ENCODE measurements around the gene RFNG. TPM values are rescaled to one million over a fixed set of nuclear protein-coding genes. Genes with fewer than 3 reads are reported as not detected.

The RFNG gene
- total and polyA plus RNA-seq, 12 donors, result 13.9 to 30.1 (median 20.3) TPM

GRCh38 chr17:82017612-82018151 is 33.9 kb downstream of the RFNG start:
- H3K27ac ChIP-seq, result no peak overlapping the region
- WGBS, 2 donors, result 78 to 88% methylated on average over 13 of the region's 13 CpGs
- peaks cover 0 to 29% (median 0%) of the 10 kb centered on the region in 9 donors for H3K36me3 ChIP-seq
- no peak for DNase-seq
- no peak for ATAC-seq
- H3K9me3 ChIP-seq, result no peaks in the 10 kb centered on the region
- H3K4me1 ChIP-seq, result peaks cover 17 to 38% (median 25%) of the 10 kb centered on the region in 9 donors
- no peaks in the 10 kb centered on the region for H3K27me3 ChIP-seq
- intact Hi-C loops (cut with DNase I), result loop anchor here in 3 of 10 donors (2.0 to 5.0 kb wide), 3 partner anchors 51 to 60 kb away; partner anchors contain the start of gene NOTUM (in 1 of the 3)
- H3K4me3 ChIP-seq, result no peak overlapping the region
- TF ChIP-seq CTCF (IDR thresholded peaks at IDR 0.05), result no peak

- 81 to 89% methylated on average over 22 to 24 of the region's 24 CpGs for WGBS, 2 donors
- Histone ChIP-seq H3K27ac (no peak overlapping the region), H3K9me3 (no peaks in the 10 kb centered on the region), H3K27me3 (no peaks in the 10 kb centered on the region), H3K4me3 (no peak overlapping the region), H3K36me3 (peaks cover 0 to 35% (median 0%) of the 10 kb centered on the region in 9 donors), H3K4me1 (peaks cover 12 to 38% (median 20%) of the 10 kb centered on the region in 9 donors)
- ATAC-seq (no peak), DNase-seq (no peak)
- no peak for TF ChIP-seq CTCF (IDR thresholded peaks at IDR 0.05)
- intact Hi-C loops (cut with DNase I), result loop anchor here in 3 of 10 donors (2.0 to 5.0 kb wide), 3 partner anchors 50 to 60 kb away; partner anchors contain the start of gene NOTUM (in 1 of the 3)
Observed at GRCh38 chr17:82016875-82017459, 34.6 kb downstream of the RFNG start.

DNA sequence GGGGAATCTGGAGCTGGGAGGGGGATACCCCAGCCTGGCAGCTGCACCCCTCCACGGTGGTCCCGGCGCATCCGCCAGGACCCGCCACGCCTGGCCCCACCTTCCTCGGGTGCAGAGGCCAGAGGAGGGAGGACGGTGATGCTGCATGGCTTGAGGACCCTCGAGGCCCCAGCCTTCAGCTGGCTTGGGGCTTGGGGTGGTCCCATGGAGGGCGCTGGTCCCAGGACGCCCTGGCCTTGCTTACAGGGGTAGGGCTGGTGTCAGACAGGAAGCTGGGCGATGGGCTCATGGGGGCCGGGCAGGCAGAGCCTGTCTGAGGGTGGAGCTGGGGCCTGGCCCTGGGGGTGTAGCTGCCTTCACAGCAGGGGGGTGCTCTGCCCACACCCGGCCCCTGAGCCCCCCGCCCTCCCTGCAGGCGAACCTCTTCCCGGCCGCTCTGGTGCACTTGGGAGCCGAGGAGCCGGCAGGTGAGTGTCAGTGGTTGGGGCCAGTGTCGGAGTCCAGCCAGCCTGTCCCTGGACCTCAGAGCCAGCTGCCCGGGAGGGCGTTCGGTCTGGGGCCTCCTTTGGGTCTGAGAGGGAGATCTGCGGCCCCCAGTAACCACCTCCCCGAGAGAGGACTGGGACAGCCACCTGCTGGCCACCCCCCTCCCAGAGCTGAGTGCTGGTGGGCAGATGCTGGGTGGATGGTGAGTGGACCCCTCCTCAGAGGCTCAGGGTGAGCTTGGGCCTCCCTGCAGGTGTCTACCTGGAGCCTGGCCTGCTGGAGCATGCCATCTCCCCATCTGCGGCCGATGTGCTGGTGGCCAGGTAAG is 35.3 kb downstream of the RFNG start:
- Histone ChIP-seq H3K9me3 (no peaks in the 10 kb centered on the region), H3K36me3 (peaks cover 0 to 42% (median 0%) of the 10 kb centered on the region in 9 donors), H3K27ac (no peak overlapping the region), H3K4me3 (no peak overlapping the region), H3K4me1 (peaks cover 5 to 31% (median 13%) of the 10 kb centered on the region in 9 donors), H3K27me3 (no peaks in the 10 kb centered on the region)
- ATAC-seq (no peak), DNase-seq (no peak)
- intact Hi-C loops (cut with DNase I), result loop anchor here in 3 of 10 donors (2.0 to 5.0 kb wide), 3 partner anchors 49 to 59 kb away; partner anchors contain the start of gene NOTUM (in 1 of the 3)
- TF ChIP-seq CTCF (IDR thresholded peaks at IDR 0.05), result no peak
- WGBS, 2 donors, result 85 to 91% methylated on average over 28 of the region's 28 CpGs

DNA sequence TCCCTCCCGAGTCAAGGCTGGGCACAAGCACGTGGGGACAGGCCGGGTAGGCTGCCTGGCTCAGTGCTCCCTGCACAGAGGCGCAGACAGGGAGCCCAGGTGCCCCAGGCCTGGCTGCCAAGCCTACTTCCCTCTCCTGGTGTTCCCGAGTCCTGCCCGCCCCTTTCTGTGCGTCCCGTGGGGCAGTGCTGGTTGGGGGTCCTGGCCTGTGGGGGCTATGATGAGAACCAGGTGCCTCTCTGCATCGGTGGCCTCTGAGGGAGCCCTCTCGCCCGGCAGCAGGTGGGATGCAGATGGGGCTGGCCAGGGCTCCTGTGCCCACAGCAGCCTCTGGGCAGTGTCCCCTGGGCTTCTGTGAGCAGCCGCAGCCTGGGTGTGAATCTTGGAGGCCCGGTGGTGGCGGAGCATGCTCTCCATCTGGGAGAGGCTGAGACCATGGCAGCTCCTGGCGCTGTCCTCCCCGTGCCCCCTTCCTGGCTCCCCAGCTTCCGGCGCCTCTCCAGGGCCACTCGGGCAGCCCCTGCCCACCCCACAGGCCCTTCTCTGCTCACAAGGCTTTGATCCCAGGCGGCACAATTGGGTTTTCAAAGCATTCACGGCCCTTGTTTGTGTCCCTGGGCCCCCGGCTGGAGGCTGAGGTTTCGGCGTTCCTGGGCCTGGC is 36.2 kb downstream of the RFNG start:
- no peak for TF ChIP-seq CTCF (IDR thresholded peaks at IDR 0.05)
- Histone ChIP-seq H3K27ac (no peak overlapping the region), H3K36me3 (peaks cover 0 to 43% (median 0%) of the 10 kb centered on the region in 9 donors), H3K4me1 (peaks cover 0 to 29% (median 10%) of the 10 kb centered on the region in 9 donors), H3K27me3 (no peaks in the 10 kb centered on the region), H3K4me3 (no peak overlapping the region), H3K9me3 (no peaks in the 10 kb centered on the region)
- no peak for DNase-seq
- WGBS, 2 donors, result 83 to 86% methylated on average over 24 of the region's 24 CpGs
- intact Hi-C loops (cut with DNase I), result loop anchor here in 2 of 10 donors (5.0 kb wide), 2 partner anchors 53 to 58 kb away; partner anchors contain the start of gene NOTUM (in 1 of the 2)
- no peak for ATAC-seq
